HG02943 (cell line): Measurements from ENCODE around the gene SRBD1.

Experiments used
- ATAC-seq: cut with Tn5 transposase; IDR thresholded peaks from one replicate; pipeline ENCODE4 v1.9.1; 2021; ENCODE audit warnings: mild to moderate bottlenecking, low read depth, moderate library complexity; ENCODE audit not compliant: unreplicated experiment

Gene SRBD1

GRCh38 chr2:45394216-45394615 is 216.9 kb downstream of the SRBD1 start:
- no peak for ATAC-seq

- no peak for ATAC-seq
These were observed 219.2 kb downstream of the SRBD1 start for GRCh38 chr2:45391866-45392265.

- ATAC-seq = no peak
These were observed 220.2 kb downstream of the SRBD1 start for GRCh38 chr2:45390861-45391260.

- no peak for ATAC-seq
These were observed 220.6 kb downstream of the SRBD1 start for GRCh38 chr2:45390441-45390840.

GRCh38 chr2:45388541-45389100 is 222.4 kb downstream of the SRBD1 start:
- ATAC-seq = no peak

GRCh38 chr2:45382744-45383143 is 228.3 kb downstream of the SRBD1 start:
- no peak for ATAC-seq

GRCh38 chr2:45380131-45380836 is 230.8 kb downstream of the SRBD1 start:
- no peak for ATAC-seq

GRCh38 chr2:45379399-45380087 is 231.5 kb downstream of the SRBD1 start:
- ATAC-seq = no peak

- ATAC-seq = no peak
These were observed 237.5 kb downstream of the SRBD1 start for GRCh38 chr2:45373534-45373933.

GRCh38 chr2:45370369-45370768 is 240.7 kb downstream of the SRBD1 start:
- no peak for ATAC-seq

GRCh38 chr2:45368792-45369191 is 242.3 kb downstream of the SRBD1 start:
- ATAC-seq = no peak

- ATAC-seq = no peak
These were observed 249.4 kb downstream of the SRBD1 start for GRCh38 chr2:45361666-45362065.

- ATAC-seq = no peak
These were observed 256.3 kb downstream of the SRBD1 start for GRCh38 chr2:45354776-45355175.

GRCh38 chr2:45353879-45354278 is 257.2 kb downstream of the SRBD1 start:
- ATAC-seq = no peak

- no peak for ATAC-seq
These were observed 258.6 kb downstream of the SRBD1 start for GRCh38 chr2:45352506-45352905.

- no peak for ATAC-seq
These were observed 265.5 kb downstream of the SRBD1 start for GRCh38 chr2:45345331-45346234.

- no peak for ATAC-seq
These were observed 266.6 kb downstream of the SRBD1 start for GRCh38 chr2:45344502-45344901.

GRCh38 chr2:45344071-45344470 is 267.0 kb downstream of the SRBD1 start:
- no peak for ATAC-seq

- no peak for ATAC-seq
These were observed 267.6 kb downstream of the SRBD1 start for GRCh38 chr2:45343251-45344017.

GRCh38 chr2:45340318-45340717 is 270.7 kb downstream of the SRBD1 start:
- no peak for ATAC-seq
